GM10248 (cell line): ENCODE data around the gene LRRC74A.

Source experiments
- CTCF ChIA-PET: fragments of 300-600 bp; sonication (Branson Sonifier 250); formaldehyde crosslinking; extraction: SDS; loops from one replicate; lab custom pipeline; 2021; ENCODE audit warnings: antibody characterized with exemption; lab: Yijun Ruan, JAX
- POLR2A ChIA-PET: fragments of 350-650 bp; sonication (Branson Sonifier 250); formaldehyde crosslinking; extraction: SDS; loops from one replicate; lab custom pipeline; 2020; ENCODE audit warnings: antibody characterized with exemption; lab: Yijun Ruan, JAX
- DNase-seq: peaks from one replicate; pipeline ENCODE4 v3.0.0; 2012; ENCODE audit errors: extremely low spot score
- TF ChIP-seq, protein P1 (sequence below): IDR thresholded peaks from 2 replicates; pipeline ENCODE4 v1.5.1; 2012; ENCODE audit warnings: mild to moderate bottlenecking, low read depth; ENCODE audit errors: extremely low read depth, missing control alignments, control extremely low read depth

Gene LRRC74A

DNA sequence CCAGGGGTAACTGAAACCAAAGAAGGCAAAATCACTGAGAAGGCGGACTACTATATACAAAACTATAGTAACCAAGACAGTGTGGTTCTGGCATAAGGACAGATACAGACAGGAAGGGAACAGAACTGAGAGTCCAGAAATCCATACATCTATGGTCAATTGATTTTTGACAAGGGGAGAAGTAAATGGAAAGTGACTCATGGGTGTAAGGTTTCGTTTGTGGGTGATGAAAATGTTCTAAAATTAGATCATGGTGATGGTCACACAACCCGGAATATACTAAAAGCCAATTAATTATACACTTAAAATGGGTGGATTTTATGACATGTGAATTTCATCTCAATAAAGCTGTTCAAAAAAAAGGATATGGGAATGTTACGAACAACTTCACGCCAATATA, 32.3 kb upstream of the LRRC74A start:
- DNase-seq: no peak
- CTCF ChIA-PET: interaction anchor here (0.6 to 1.4 kb wide), 3 partner anchors 9 to 12 kb away, joined by 3 read pairs; no protein-coding TSS in a partner anchor
- TF ChIP-seq, protein P1, sequence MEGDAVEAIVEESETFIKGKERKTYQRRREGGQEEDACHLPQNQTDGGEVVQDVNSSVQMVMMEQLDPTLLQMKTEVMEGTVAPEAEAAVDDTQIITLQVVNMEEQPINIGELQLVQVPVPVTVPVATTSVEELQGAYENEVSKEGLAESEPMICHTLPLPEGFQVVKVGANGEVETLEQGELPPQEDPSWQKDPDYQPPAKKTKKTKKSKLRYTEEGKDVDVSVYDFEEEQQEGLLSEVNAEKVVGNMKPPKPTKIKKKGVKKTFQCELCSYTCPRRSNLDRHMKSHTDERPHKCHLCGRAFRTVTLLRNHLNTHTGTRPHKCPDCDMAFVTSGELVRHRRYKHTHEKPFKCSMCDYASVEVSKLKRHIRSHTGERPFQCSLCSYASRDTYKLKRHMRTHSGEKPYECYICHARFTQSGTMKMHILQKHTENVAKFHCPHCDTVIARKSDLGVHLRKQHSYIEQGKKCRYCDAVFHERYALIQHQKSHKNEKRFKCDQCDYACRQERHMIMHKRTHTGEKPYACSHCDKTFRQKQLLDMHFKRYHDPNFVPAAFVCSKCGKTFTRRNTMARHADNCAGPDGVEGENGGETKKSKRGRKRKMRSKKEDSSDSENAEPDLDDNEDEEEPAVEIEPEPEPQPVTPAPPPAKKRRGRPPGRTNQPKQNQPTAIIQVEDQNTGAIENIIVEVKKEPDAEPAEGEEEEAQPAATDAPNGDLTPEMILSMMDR: no peak
- POLR2A ChIA-PET: no interaction called here

DNA sequence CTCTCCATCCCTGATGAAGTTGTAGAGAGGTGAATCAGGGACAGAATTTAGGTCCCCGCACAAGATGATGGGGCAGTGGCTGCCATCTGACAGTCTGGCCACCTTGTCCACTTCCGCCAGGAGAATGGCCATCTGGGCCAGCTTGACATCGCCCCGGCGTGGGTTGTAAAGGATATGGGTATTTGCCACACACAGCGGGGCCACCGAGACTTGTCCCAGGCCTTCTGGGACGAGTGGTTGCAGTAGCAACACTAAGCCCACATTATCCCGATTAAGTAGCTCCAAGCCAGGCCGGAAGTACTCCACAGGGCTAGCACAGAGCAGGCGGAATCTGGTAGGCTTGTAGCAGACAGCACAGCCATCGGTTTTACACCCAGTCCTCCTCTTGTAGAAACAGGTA, 19.8 kb upstream of the LRRC74A start:
- ChIA-PET CTCF (interaction anchor here (1.1 to 7.5 kb wide), 7 partner anchors 8 to 96 kb away, joined by 3 to 45 read pairs (median 5); no protein-coding TSS in a partner anchor), POLR2A (no interaction called here)
- TF ChIP-seq, protein P1: no peak
- DNase-seq: no peak

DNA sequence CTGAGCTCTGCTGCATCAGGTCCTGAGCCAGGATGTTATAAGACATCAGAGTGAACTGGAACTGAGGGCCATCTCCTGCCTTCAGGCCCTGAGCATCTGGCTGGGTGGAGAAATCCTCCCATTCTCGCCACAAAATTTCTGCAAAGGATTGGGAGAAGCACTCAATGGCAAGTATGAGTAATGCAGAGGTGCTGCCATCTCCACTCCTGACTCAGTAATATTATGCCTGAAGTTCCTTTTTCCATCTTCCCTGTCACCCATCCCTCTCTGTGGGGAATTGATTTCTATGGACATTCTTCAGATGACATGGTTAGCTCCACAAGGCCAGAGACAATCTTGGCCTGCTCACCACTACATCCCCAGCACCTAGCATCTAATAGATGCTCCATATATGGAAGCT, 18.2 kb upstream of the LRRC74A start:
- POLR2A ChIA-PET: no interaction called here
- no peak for DNase-seq
- CTCF ChIA-PET: interaction anchor here (1.5 to 7.5 kb wide), 4 partner anchors 9 to 98 kb away, joined by 4 to 45 read pairs (median 8); no protein-coding TSS in a partner anchor
- TF ChIP-seq, protein P1: no peak

DNA sequence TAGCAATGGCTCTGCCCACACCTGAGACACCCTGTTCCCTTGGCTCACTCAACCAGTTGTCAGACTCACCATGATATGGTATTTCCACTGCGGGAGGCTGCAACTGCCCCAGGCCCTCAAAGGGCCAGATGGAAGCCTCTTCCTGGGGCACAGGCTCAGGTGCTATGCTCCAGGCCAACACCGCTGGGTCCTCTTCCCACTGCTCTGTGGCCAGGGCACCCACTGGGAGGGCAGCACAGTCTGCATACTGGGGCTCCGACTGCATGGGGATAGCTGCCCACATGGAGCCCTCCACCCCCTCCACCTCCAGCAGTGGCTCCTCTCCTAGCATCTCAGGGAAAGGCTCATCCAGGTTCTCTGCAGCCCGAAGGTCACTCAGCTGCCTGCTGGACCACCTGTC, 17.2 kb upstream of the LRRC74A start:
- POLR2A ChIA-PET: no interaction called here
- CTCF ChIA-PET: interaction anchor here (3.0 to 7.5 kb wide), 3 partner anchors 10 to 99 kb away, joined by 13 to 45 read pairs (median 39); no protein-coding TSS in a partner anchor
- TF ChIP-seq, protein P1: no peak
- no peak for DNase-seq

DNA sequence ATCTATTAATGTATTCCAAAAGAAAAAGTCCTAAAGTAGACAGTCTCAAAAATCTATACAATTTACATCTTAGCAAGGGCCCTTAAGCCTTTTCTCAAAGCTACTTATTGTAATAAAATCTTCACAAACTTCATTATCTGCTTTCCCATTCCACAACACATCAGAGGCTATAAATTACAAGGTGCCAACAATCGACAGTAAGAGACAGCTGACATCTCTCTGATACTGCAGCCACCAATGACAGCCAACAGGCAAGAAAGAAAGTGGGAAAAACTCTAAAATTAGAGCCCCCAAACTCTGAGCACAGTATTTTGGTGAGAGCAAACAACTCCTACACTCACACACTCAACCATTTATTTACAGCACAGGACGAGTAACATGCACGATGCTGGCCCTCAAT, 15.7 kb upstream of the LRRC74A start:
- TF ChIP-seq, protein P1: no peak
- ChIA-PET POLR2A (interaction anchor here (0.9 kb wide), 1 partner anchor 16 kb away, joined by 6 read pairs; the partner anchor contains the start of gene LRRC74A), CTCF (interaction anchor here (0.9 to 7.5 kb wide), 7 partner anchors 8 to 342 kb away, joined by 3 to 45 read pairs (median 11); no protein-coding TSS in a partner anchor)
- no peak for DNase-seq

DNA sequence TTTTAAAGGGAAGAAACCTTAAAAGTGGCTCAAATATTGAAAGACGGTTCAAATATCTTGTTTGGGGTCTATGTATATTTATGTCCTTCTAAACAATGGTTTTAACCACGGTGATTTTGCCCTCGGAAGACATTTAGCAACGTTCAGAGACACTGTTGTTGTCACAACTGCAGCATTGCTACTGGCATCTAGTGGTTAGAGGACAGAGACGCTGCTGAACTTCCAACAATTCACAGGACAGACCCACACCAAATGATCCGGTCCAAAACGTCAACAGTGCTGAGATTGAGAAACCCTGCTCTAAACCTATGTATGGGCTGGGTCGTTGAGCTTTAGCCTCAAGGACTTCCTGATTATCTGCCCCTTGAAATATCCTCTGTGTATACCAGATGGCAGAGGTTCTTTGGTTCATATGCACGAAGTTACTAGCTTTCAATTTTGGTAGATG, 15.2 kb upstream of the LRRC74A start:
- TF ChIP-seq, protein P1: peak; percentile 63
- POLR2A ChIA-PET: interaction anchor here (0.6 to 0.9 kb wide), 2 partner anchors 15 to 53 kb away, joined by 6 to 8 read pairs; partner anchors contain the start of gene LRRC74A
- CTCF ChIA-PET: interaction anchor here (0.9 to 7.5 kb wide), 7 partner anchors 9 to 342 kb away, joined by 3 to 45 read pairs (median 11); no protein-coding TSS in a partner anchor
- peak; percentile 44 for DNase-seq
